ENCODE data around the gene PCCA.

Gene PCCA

GRCh38 chr13:100350601-100351000 lies 261.7 kb downstream of the PCCA start:
- peaks cover under 1% of the 10 kb centered on the region; the same call in 1 of the 2 replicates for H3K36me3 ChIP-seq
- no peaks in the 10 kb centered on the region for H3K9me3 ChIP-seq (ENCODE audit: severe bottlenecking)
- no peak for DNase-seq
- no peak overlapping the region for H3K27ac ChIP-seq
- no peak overlapping the region for H3K4me3 ChIP-seq (ENCODE audit: low read depth, low read length)
- no peaks in the 10 kb centered on the region for H3K27me3 ChIP-seq (ENCODE audit: insufficient read depth, low read depth, severe bottlenecking)
- no peak for TF ChIP-seq CTCF (IDR thresholded peaks at IDR 0.05; ENCODE audit: low read depth, low read length)

- Histone ChIP-seq H3K4me3 (ENCODE audit: low read depth, low read length) (no peak overlapping the region), H3K27ac (no peak overlapping the region), H3K9me3 (ENCODE audit: severe bottlenecking) (no peaks in the 10 kb centered on the region), H3K36me3 (peaks cover 4% of the 10 kb centered on the region; the same call in 1 of the 2 replicates), H3K27me3 (ENCODE audit: insufficient read depth, low read depth, severe bottlenecking) (no peaks in the 10 kb centered on the region)
- TF ChIP-seq CTCF (IDR thresholded peaks at IDR 0.05; ENCODE audit: low read depth, low read length) = no peak
- no peak for DNase-seq
Observed at GRCh38 chr13:100356426-100356825, 267.5 kb downstream of the PCCA start.

GRCh38 chr13:100356889-100357288 lies 268.0 kb downstream of the PCCA start:
- H3K27ac ChIP-seq = no peak overlapping the region
- no peaks in the 10 kb centered on the region for H3K27me3 ChIP-seq (ENCODE audit: insufficient read depth, low read depth, severe bottlenecking)
- no peaks in the 10 kb centered on the region for H3K9me3 ChIP-seq (ENCODE audit: severe bottlenecking)
- H3K36me3 ChIP-seq = peaks cover 4% of the 10 kb centered on the region; the same call in 1 of the 2 replicates
- DNase-seq = no peak
- H3K4me3 ChIP-seq (ENCODE audit: low read depth, low read length) = no peak overlapping the region
- no peak for TF ChIP-seq CTCF (IDR thresholded peaks at IDR 0.05; ENCODE audit: low read depth, low read length)

DNA sequence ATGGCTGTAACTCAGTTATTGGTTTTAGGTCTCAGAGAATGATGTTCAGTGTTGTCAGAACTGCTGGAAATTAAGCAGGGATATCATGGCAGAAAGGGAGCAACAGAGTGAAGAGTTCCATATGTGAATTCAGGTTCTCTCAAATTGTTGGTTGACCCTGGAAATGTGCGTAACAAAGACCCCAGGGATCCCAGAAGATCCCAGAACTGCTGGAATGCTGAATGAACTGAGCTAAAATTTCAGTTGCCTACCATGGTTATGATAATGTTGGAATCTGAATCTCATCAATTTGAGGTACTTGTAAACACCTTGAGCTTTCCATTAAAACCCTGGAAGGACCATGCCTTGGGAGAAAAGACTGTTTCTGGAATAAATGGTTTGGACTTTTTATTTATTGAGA lies 268.9 kb downstream of the PCCA start:
- peaks cover 4% of the 10 kb centered on the region; the same call in 1 of the 2 replicates for H3K36me3 ChIP-seq
- no peaks in the 10 kb centered on the region for H3K9me3 ChIP-seq (ENCODE audit: severe bottlenecking)
- no peak for TF ChIP-seq CTCF (IDR thresholded peaks at IDR 0.05; ENCODE audit: low read depth, low read length)
- no peak overlapping the region for H3K27ac ChIP-seq
- DNase-seq = no peak
- no peaks in the 10 kb centered on the region for H3K27me3 ChIP-seq (ENCODE audit: insufficient read depth, low read depth, severe bottlenecking)
- H3K4me3 ChIP-seq (ENCODE audit: low read depth, low read length) = no peak overlapping the region

DNA sequence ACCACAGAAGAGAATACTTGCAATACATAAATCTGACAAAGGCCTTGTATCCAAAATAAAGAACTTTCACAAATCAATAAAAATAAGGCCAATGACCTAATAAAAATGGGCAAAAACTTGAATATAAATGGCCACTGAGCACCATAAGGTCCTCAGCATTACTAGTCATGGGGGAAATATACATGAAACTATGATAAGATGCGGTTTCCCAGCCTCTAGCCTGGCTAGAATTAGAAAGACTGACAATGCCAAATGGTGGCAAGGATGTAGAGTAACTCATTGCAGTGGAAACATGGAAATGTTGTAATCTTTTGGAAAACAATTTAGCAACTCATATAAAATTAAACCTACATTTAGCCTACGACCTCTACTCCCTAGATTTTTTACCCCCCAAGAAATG lies 272.6 kb downstream of the PCCA start:
- Histone ChIP-seq H3K27ac (no peak overlapping the region), H3K36me3 (peaks cover 4% of the 10 kb centered on the region; the same call in 1 of the 2 replicates), H3K9me3 (ENCODE audit: severe bottlenecking) (no peaks in the 10 kb centered on the region), H3K27me3 (ENCODE audit: insufficient read depth, low read depth, severe bottlenecking) (no peaks in the 10 kb centered on the region), H3K4me3 (ENCODE audit: low read depth, low read length) (no peak overlapping the region)
- no peak for DNase-seq
- no peak for TF ChIP-seq CTCF (IDR thresholded peaks at IDR 0.05; ENCODE audit: low read depth, low read length)

DNA sequence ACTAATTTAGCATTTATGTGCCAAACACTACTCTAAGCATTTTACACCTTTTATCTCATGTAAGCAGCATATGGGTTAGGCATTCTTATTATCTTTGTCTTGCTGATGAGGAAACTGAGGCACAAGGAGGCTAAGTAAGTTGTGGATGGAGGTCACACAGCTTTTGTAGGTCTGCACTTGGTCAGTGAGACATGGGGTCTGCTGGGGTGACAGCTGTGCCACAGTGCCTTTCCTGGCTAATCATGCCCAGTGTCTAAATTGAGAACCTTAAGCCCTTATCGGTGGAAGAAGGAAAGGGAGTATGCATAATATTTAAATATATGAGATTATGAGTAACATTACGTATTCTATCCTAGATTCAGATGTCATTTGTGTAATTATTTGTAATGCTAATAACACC lies 273.5 kb downstream of the PCCA start:
- no peak for DNase-seq
- Histone ChIP-seq H3K27ac (no peak overlapping the region), H3K4me3 (ENCODE audit: low read depth, low read length) (no peak overlapping the region), H3K9me3 (ENCODE audit: severe bottlenecking) (no peaks in the 10 kb centered on the region), H3K27me3 (ENCODE audit: insufficient read depth, low read depth, severe bottlenecking) (no peaks in the 10 kb centered on the region), H3K36me3 (peaks cover 4% of the 10 kb centered on the region; the same call in 1 of the 2 replicates)
- no peak for TF ChIP-seq CTCF (IDR thresholded peaks at IDR 0.05; ENCODE audit: low read depth, low read length)
